Measurements from ENCODE around the gene SCD.

SCD gene

GRCh38 chr10:100382553-100382952 lies 35.5 kb downstream of the SCD start:
- Histone ChIP-seq H3K9me3 (ENCODE audit: low read length) (no peaks in the 10 kb centered on the region), H3K27ac (ENCODE audit: low read depth, low read length) (no peak overlapping the region), H3K9ac (ENCODE audit: low read length) (no peak overlapping the region), H3K27me3 (ENCODE audit: control insufficient read depth in 1 of 2, insufficient read depth in 2 of 2, low read length in 2 of 2) (no peaks in the 10 kb centered on the region), H3K4me1 (ENCODE audit: insufficient read depth, low read length) (no peaks in the 10 kb centered on the region), H3K4me3 (ENCODE audit: low read depth in 1 of 2, low read length in 2 of 2) (no peak overlapping the region), H3K36me3 (ENCODE audit: insufficient read depth, low read length) (no peaks in the 10 kb centered on the region)

GRCh38 chr10:100383251-100383650 lies 36.2 kb downstream of the SCD start:
- no peaks in the 10 kb centered on the region for H3K4me1 ChIP-seq (ENCODE audit: insufficient read depth, low read length)
- no peaks in the 10 kb centered on the region for H3K9me3 ChIP-seq (ENCODE audit: low read length)
- H3K27me3 ChIP-seq (ENCODE audit: control insufficient read depth in 1 of 2, insufficient read depth in 2 of 2, low read length in 2 of 2): no peaks in the 10 kb centered on the region
- no peaks in the 10 kb centered on the region for H3K36me3 ChIP-seq (ENCODE audit: insufficient read depth, low read length)
- no peak overlapping the region for H3K9ac ChIP-seq (ENCODE audit: low read length)
- H3K27ac ChIP-seq (ENCODE audit: low read depth, low read length): no peak overlapping the region
- no peak overlapping the region for H3K4me3 ChIP-seq (ENCODE audit: low read depth in 1 of 2, low read length in 2 of 2)

GRCh38 chr10:100391163-100392002 lies 44.4 kb downstream of the SCD start:
- H3K4me1 ChIP-seq (ENCODE audit: insufficient read depth, low read length): no peaks in the 10 kb centered on the region
- H3K36me3 ChIP-seq (ENCODE audit: insufficient read depth, low read length): no peaks in the 10 kb centered on the region
- H3K27me3 ChIP-seq (ENCODE audit: control insufficient read depth in 1 of 2, insufficient read depth in 2 of 2, low read length in 2 of 2): no peaks in the 10 kb centered on the region
- no peak overlapping the region for H3K27ac ChIP-seq (ENCODE audit: low read depth, low read length)
- no peak overlapping the region for H3K4me3 ChIP-seq (ENCODE audit: low read depth in 1 of 2, low read length in 2 of 2)
- H3K9ac ChIP-seq (ENCODE audit: low read length): no peak overlapping the region
- no peaks in the 10 kb centered on the region for H3K9me3 ChIP-seq (ENCODE audit: low read length)

- Histone ChIP-seq H3K27me3 (ENCODE audit: control insufficient read depth in 1 of 2, insufficient read depth in 2 of 2, low read length in 2 of 2) (no peaks in the 10 kb centered on the region), H3K9me3 (ENCODE audit: low read length) (no peaks in the 10 kb centered on the region), H3K9ac (ENCODE audit: low read length) (no peak overlapping the region), H3K4me3 (ENCODE audit: low read depth in 1 of 2, low read length in 2 of 2) (no peak overlapping the region), H3K36me3 (ENCODE audit: insufficient read depth, low read length) (no peaks in the 10 kb centered on the region), H3K4me1 (ENCODE audit: insufficient read depth, low read length) (no peaks in the 10 kb centered on the region), H3K27ac (ENCODE audit: low read depth, low read length) (no peak overlapping the region)
Measured at GRCh38 chr10:100392686-100393003, 45.6 kb downstream of the SCD start.

- H3K9ac ChIP-seq (ENCODE audit: low read length): no peak overlapping the region
- no peaks in the 10 kb centered on the region for H3K36me3 ChIP-seq (ENCODE audit: insufficient read depth, low read length)
- no peaks in the 10 kb centered on the region for H3K27me3 ChIP-seq (ENCODE audit: control insufficient read depth in 1 of 2, insufficient read depth in 2 of 2, low read length in 2 of 2)
- H3K4me3 ChIP-seq (ENCODE audit: low read depth in 1 of 2, low read length in 2 of 2): no peak overlapping the region
- H3K9me3 ChIP-seq (ENCODE audit: low read length): no peaks in the 10 kb centered on the region
- no peaks in the 10 kb centered on the region for H3K4me1 ChIP-seq (ENCODE audit: insufficient read depth, low read length)
- H3K27ac ChIP-seq (ENCODE audit: low read depth, low read length): no peak overlapping the region
Measured at GRCh38 chr10:100395626-100396025, 48.6 kb downstream of the SCD start.

GRCh38 chr10:100396605-100397004 lies 49.6 kb downstream of the SCD start:
- H3K9ac ChIP-seq (ENCODE audit: low read length): no peak overlapping the region

GRCh38 chr10:100401631-100402328 lies 54.7 kb downstream of the SCD start:
- no peak overlapping the region for H3K27ac ChIP-seq (ENCODE audit: low read depth, low read length)
- H3K27me3 ChIP-seq (ENCODE audit: control insufficient read depth in 1 of 2, insufficient read depth in 2 of 2, low read length in 2 of 2): no peaks in the 10 kb centered on the region
- H3K4me3 ChIP-seq (ENCODE audit: low read depth in 1 of 2, low read length in 2 of 2): no peak overlapping the region
- H3K4me1 ChIP-seq (ENCODE audit: insufficient read depth, low read length): no peaks in the 10 kb centered on the region
- H3K9me3 ChIP-seq (ENCODE audit: low read length): no peaks in the 10 kb centered on the region
- no peaks in the 10 kb centered on the region for H3K36me3 ChIP-seq (ENCODE audit: insufficient read depth, low read length)
- no peak overlapping the region for H3K9ac ChIP-seq (ENCODE audit: low read length)

More at GRCh38 chr10:100396605-100397004, 49.6 kb downstream of the SCD start:
- Histone ChIP-seq H3K4me1 (ENCODE audit: insufficient read depth, low read length) (no peaks in the 10 kb centered on the region), H3K27me3 (ENCODE audit: control insufficient read depth in 1 of 2, insufficient read depth in 2 of 2, low read length in 2 of 2) (no peaks in the 10 kb centered on the region), H3K36me3 (ENCODE audit: insufficient read depth, low read length) (no peaks in the 10 kb centered on the region), H3K4me3 (ENCODE audit: low read depth in 1 of 2, low read length in 2 of 2) (no peak overlapping the region), H3K27ac (ENCODE audit: low read depth, low read length) (no peak overlapping the region), H3K9me3 (ENCODE audit: low read length) (no peaks in the 10 kb centered on the region)

GRCh38 chr10:100403734-100404133 lies 56.7 kb downstream of the SCD start:
- Histone ChIP-seq H3K9me3 (ENCODE audit: low read length) (no peaks in the 10 kb centered on the region), H3K27me3 (ENCODE audit: control insufficient read depth in 1 of 2, insufficient read depth in 2 of 2, low read length in 2 of 2) (no peaks in the 10 kb centered on the region), H3K36me3 (ENCODE audit: insufficient read depth, low read length) (no peaks in the 10 kb centered on the region), H3K27ac (ENCODE audit: low read depth, low read length) (no peak overlapping the region), H3K9ac (ENCODE audit: low read length) (no peak overlapping the region), H3K4me3 (ENCODE audit: low read depth in 1 of 2, low read length in 2 of 2) (no peak overlapping the region), H3K4me1 (ENCODE audit: insufficient read depth, low read length) (no peaks in the 10 kb centered on the region)

- H3K9me3 ChIP-seq (ENCODE audit: low read length): no peaks in the 10 kb centered on the region
- no peak overlapping the region for H3K9ac ChIP-seq (ENCODE audit: low read length)
- H3K4me1 ChIP-seq (ENCODE audit: insufficient read depth, low read length): no peaks in the 10 kb centered on the region
- no peaks in the 10 kb centered on the region for H3K36me3 ChIP-seq (ENCODE audit: insufficient read depth, low read length)
- H3K27me3 ChIP-seq (ENCODE audit: control insufficient read depth in 1 of 2, insufficient read depth in 2 of 2, low read length in 2 of 2): no peaks in the 10 kb centered on the region
- H3K27ac ChIP-seq (ENCODE audit: low read depth, low read length): no peak overlapping the region
- no peak overlapping the region for H3K4me3 ChIP-seq (ENCODE audit: low read depth in 1 of 2, low read length in 2 of 2)
Measured at GRCh38 chr10:100413173-100413572, 66.1 kb downstream of the SCD start.
